ENCODE data around the gene TM7SF3.

DNA sequence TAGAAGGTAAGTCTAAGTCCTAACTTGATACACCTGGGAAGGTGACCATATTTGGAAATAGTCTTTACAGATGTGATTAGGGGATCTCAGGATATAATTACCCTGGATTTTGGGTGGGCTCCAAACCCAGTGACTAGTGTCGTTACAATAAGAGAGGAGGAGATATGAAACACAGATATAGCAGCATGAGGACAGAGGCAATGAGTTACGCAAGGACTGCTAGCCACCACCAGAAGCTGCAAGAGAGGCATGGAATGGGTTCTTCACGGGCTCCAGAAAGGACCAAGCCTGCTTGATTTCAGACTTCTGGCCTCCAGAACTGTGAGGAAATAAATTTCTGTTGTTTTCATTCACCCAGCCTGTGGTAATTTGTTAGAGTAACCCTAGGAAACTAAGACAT is 47.3 kb downstream of the TM7SF3 start:
- TF ChIP-seq, protein P1, sequence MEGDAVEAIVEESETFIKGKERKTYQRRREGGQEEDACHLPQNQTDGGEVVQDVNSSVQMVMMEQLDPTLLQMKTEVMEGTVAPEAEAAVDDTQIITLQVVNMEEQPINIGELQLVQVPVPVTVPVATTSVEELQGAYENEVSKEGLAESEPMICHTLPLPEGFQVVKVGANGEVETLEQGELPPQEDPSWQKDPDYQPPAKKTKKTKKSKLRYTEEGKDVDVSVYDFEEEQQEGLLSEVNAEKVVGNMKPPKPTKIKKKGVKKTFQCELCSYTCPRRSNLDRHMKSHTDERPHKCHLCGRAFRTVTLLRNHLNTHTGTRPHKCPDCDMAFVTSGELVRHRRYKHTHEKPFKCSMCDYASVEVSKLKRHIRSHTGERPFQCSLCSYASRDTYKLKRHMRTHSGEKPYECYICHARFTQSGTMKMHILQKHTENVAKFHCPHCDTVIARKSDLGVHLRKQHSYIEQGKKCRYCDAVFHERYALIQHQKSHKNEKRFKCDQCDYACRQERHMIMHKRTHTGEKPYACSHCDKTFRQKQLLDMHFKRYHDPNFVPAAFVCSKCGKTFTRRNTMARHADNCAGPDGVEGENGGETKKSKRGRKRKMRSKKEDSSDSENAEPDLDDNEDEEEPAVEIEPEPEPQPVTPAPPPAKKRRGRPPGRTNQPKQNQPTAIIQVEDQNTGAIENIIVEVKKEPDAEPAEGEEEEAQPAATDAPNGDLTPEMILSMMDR (IDR thresholded peaks at IDR 0.05; ENCODE audit: low read depth, low read length) = no peak
- TF ChIP-seq EZH2phosphoT487 (IDR thresholded peaks at IDR 0.05; ENCODE audit: low read depth) = no peak
